GM19043 (cell line): ENCODE data around the gene CLSTN3.

Experiments
- ATAC-seq: cut with Tn5 transposase; IDR thresholded peaks from one replicate; pipeline ENCODE4 v1.9.1; 2021; ENCODE audit warnings: low read depth; ENCODE audit not compliant: unreplicated experiment

The CLSTN3 gene

GRCh38 chr12:7146906-7147305, 16.7 kb downstream of the CLSTN3 start:
- ATAC-seq = no peak

- no peak for ATAC-seq
Measured at GRCh38 chr12:7150356-7150755, 20.2 kb downstream of the CLSTN3 start.

GRCh38 chr12:7150841-7151240, 20.7 kb downstream of the CLSTN3 start:
- ATAC-seq = no peak

- no peak for ATAC-seq
Measured at GRCh38 chr12:7151532-7151931, 21.4 kb downstream of the CLSTN3 start.

GRCh38 chr12:7152818-7153217, 22.6 kb downstream of the CLSTN3 start:
- no peak for ATAC-seq

- no peak for ATAC-seq
Measured at GRCh38 chr12:7154042-7154441, 23.9 kb downstream of the CLSTN3 start.

GRCh38 chr12:7154901-7155470, 24.8 kb downstream of the CLSTN3 start:
- no peak for ATAC-seq

GRCh38 chr12:7155471-7156034, 25.4 kb downstream of the CLSTN3 start:
- ATAC-seq = no peak

GRCh38 chr12:7156259-7157197, 26.4 kb downstream of the CLSTN3 start:
- no peak for ATAC-seq

GRCh38 chr12:7157391-7157790, 27.2 kb downstream of the CLSTN3 start:
- ATAC-seq = no peak

GRCh38 chr12:7158781-7159609, 28.8 kb downstream of the CLSTN3 start:
- no peak for ATAC-seq

- ATAC-seq = no peak
Measured at GRCh38 chr12:7160183-7160582, 30.0 kb downstream of the CLSTN3 start.

- no peak for ATAC-seq
Measured at GRCh38 chr12:7161327-7161726, 31.2 kb downstream of the CLSTN3 start.

GRCh38 chr12:7161811-7162210, 31.6 kb downstream of the CLSTN3 start:
- ATAC-seq = no peak

GRCh38 chr12:7162691-7163114, 32.5 kb downstream of the CLSTN3 start:
- no peak for ATAC-seq

GRCh38 chr12:7169951-7170350, 39.8 kb downstream of the CLSTN3 start:
- ATAC-seq = no peak

- no peak for ATAC-seq
Measured at GRCh38 chr12:7171854-7172253, 41.7 kb downstream of the CLSTN3 start.

GRCh38 chr12:7175493-7175892, 45.3 kb downstream of the CLSTN3 start:
- no peak for ATAC-seq

GRCh38 chr12:7176595-7176994, 46.4 kb downstream of the CLSTN3 start:
- no peak for ATAC-seq

GRCh38 chr12:7178481-7178880, 48.3 kb downstream of the CLSTN3 start:
- ATAC-seq = no peak

- no peak for ATAC-seq
Measured at GRCh38 chr12:7180685-7181084, 50.5 kb downstream of the CLSTN3 start.
